Ascending aorta (tissue), 2 donors: ENCODE results near the gene EGF. TPM values are rescaled to one million over a fixed set of nuclear protein-coding genes. Genes with fewer than 3 reads are reported as not detected.

ENCODE experiments used
- DNase-seq, 2 donors: peaks; one replicate each; pipeline ENCODE4 v3.0.0-alpha.2; 2019; ENCODE audit warnings: low spot score in 2 of 2
- H3K27ac ChIP-seq, 2 donors: fragments of 200-600 bp; sonication (generic); one replicate each; pipeline ENCODE4 v1.5.1; 2016 to 2017; ENCODE audit warnings: mild to moderate bottlenecking in 1 of 2
- H3K27me3 ChIP-seq: fragments of 200-600 bp; sonication (generic); one replicate; pipeline ENCODE4 v1.5.1; 2017
- H3K36me3 ChIP-seq, 2 donors: fragments of 200-600 bp; sonication (generic); one replicate each; pipeline ENCODE4 v1.5.1; 2016
- H3K4me1 ChIP-seq, 2 donors: fragments of 200-600 bp; sonication (generic); one replicate each; pipeline ENCODE4 v1.5.1; 2016 to 2017; ENCODE audit warnings: mild to moderate bottlenecking in 1 of 2
- H3K4me3 ChIP-seq, 2 donors: fragments of 200-600 bp; sonication (generic); one replicate each; pipeline ENCODE4 v1.5.1; 2016 to 2017; ENCODE audit warnings: mild to moderate bottlenecking in 1 of 2
- H3K9me3 ChIP-seq, 2 donors: fragments of 200-600 bp; sonication (generic); one replicate each; pipeline ENCODE4 v1.5.1; 2016
- intact Hi-C: fragments of 100-400 bp; cut with DNase I; formaldehyde crosslinking; loops from one replicate; pipeline ENCODE4 v1.15.1; 2023
- total RNA-seq: library from RNA; depleted of rRNA; stranded (reverse); fragments of >200 nt; gene quantifications from one replicate; pipeline ENCODE4 v1.1.0, GENCODE V29; 2016
- TF ChIP-seq, protein P1 (sequence below), 3 experiments: fragments of 200-600 bp in 2 of 3; fragments of 450-650 bp in 1 of 3; sonication (generic) in 2 of 3; IDR thresholded peaks; one replicate each; pipeline ENCODE4 v1.5.1; 2016 to 2019; ENCODE audit warnings: antibody characterized with exemption in 3 of 3, mild to moderate bottlenecking in 1 of 3, moderate library complexity in 1 of 3

Gene EGF
- not detected for total RNA-seq

DNA sequence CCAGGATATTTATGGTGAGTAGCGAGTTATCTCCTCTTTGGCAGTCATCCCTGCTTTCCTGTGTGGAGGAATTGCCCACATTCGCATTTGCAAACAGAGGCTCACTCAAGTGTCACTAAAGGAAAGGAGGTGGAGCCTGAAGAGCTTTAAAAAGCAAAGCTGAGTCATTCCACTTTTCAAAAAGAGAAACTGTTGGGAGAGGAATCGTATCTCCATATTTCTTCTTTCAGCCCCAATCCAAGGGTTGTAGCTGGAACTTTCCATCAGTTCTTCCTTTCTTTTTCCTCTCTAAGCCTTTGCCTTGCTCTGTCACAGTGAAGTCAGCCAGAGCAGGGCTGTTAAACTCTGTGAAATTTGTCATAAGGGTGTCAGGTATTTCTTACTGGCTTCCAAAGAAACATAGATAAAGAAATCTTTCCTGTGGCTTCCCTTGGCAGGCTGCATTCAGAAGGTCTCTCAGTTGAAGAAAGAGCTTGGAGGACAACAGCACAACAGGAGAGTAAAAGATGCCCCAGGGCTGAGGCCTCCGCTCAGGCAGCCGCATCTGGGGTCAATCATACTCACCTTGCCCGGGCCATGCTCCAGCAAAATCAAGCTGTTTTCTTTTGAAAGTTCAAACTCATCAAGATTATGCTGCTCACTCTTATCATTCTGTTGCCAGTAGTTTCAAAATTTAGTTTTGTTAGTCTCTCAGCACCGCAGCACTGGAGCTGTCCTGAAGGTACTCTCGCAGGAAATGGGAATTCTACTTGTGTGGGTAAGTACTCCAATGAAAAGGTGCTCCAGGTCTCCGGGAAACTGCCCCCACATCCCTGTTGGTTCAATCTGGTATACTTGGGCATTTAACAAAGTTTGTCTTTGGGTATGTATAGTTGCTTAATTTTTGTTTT is at the start of gene EGF:
Gene EGF (plus strand): TSS at position 178 of the 890 bp plus-strand sequence. CDS start 453 bp downstream, at position 631.
- H3K36me3 ChIP-seq = no peaks in the 10 kb centered on the region
- H3K27ac ChIP-seq = no peak within 1 kb of the TSS
- H3K9me3 ChIP-seq = no peaks in the 10 kb centered on the region
- intact Hi-C loops = no loop called here
- H3K4me3 ChIP-seq = no peak within 1 kb of the TSS
- TF ChIP-seq, protein P1, sequence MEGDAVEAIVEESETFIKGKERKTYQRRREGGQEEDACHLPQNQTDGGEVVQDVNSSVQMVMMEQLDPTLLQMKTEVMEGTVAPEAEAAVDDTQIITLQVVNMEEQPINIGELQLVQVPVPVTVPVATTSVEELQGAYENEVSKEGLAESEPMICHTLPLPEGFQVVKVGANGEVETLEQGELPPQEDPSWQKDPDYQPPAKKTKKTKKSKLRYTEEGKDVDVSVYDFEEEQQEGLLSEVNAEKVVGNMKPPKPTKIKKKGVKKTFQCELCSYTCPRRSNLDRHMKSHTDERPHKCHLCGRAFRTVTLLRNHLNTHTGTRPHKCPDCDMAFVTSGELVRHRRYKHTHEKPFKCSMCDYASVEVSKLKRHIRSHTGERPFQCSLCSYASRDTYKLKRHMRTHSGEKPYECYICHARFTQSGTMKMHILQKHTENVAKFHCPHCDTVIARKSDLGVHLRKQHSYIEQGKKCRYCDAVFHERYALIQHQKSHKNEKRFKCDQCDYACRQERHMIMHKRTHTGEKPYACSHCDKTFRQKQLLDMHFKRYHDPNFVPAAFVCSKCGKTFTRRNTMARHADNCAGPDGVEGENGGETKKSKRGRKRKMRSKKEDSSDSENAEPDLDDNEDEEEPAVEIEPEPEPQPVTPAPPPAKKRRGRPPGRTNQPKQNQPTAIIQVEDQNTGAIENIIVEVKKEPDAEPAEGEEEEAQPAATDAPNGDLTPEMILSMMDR (IDR thresholded peaks at IDR 0.05) = no peak
- no peaks in the 10 kb centered on the region for H3K4me1 ChIP-seq
- no peak for DNase-seq
- H3K27me3 ChIP-seq = no peaks in the 10 kb centered on the region

DNA sequence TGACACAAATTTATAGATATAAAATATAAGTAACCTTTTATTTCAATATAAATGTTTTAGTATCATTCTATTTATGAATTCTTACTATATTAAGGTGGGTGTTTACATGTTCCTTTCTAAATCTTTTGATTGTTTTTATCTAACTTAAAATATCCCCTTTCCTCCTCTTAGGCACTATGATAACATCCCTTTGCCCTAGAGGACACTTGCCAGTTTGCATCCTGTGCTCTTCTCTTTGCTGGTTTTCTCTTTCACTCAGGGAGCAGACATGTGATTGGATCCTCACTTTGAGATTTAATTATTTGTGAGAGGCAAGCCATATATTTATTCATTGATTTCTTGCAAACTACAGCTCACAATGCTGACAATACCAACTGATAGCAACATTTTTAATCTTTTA is 48.5 kb upstream of the EGF start:
- Histone ChIP-seq H3K27ac (no peak overlapping the region), H3K4me1 (no peaks in the 10 kb centered on the region), H3K27me3 (no peaks in the 10 kb centered on the region), H3K9me3 (peaks cover 0 to 7% of the 10 kb centered on the region in 2 donors), H3K36me3 (no peaks in the 10 kb centered on the region), H3K4me3 (no peak overlapping the region)
- intact Hi-C loops = no loop called here
- DNase-seq = no peak
- TF ChIP-seq, protein P1 (IDR thresholded peaks at IDR 0.05) = no peak

DNA sequence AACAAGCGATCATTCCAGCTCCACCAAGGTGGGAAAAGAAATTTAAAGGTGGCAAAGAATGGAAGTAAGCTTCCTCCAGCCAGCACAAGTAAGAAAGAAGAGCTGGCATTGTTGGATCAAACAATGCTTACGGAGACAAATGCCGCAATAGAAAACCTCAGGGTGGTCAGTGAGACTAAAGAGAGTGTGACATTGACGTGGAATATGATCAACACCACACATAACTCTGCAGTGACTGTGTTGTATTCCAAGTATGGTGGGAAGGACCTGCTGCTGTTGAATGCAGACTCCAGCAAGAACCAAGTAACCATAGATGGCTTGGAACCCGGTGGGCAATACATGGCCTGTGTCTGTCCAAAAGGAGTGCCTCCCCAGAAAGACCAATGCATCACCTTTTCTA is 42.6 kb upstream of the EGF start:
- no peaks in the 10 kb centered on the region for H3K27me3 ChIP-seq
- DNase-seq = no peak
- H3K36me3 ChIP-seq = no peaks in the 10 kb centered on the region
- no peaks in the 10 kb centered on the region for H3K9me3 ChIP-seq
- no peak overlapping the region for H3K4me3 ChIP-seq
- H3K27ac ChIP-seq = no peak overlapping the region
- TF ChIP-seq, protein P1 (IDR thresholded peaks at IDR 0.05) = no peak
- intact Hi-C loops = no loop called here
- H3K4me1 ChIP-seq = no peaks in the 10 kb centered on the region

DNA sequence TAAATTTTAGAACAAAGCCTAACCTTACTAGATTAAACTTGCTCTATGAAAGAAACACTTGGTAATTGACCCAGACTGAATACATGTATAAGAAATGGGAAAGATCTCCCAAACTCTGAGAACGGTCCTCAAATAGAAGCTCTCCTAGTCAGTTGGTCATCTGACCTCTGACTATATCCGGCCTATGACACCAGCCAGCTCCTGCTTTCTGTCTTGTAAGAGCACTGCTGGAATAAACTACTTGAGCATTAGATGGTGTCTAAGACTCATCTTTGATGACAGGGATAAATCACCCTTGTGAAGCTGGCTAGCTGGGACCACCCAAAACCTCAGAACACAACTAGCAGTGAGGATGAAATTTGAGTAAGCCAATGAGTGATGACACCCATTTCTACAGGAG is 40.6 kb upstream of the EGF start:
- intact Hi-C loops = no loop called here
- Histone ChIP-seq H3K4me3 (no peak overlapping the region), H3K27ac (no peak overlapping the region), H3K4me1 (no peaks in the 10 kb centered on the region), H3K27me3 (no peaks in the 10 kb centered on the region), H3K9me3 (no peaks in the 10 kb centered on the region), H3K36me3 (no peaks in the 10 kb centered on the region)
- DNase-seq = no peak
- TF ChIP-seq, protein P1 (IDR thresholded peaks at IDR 0.05) = no peak

DNA sequence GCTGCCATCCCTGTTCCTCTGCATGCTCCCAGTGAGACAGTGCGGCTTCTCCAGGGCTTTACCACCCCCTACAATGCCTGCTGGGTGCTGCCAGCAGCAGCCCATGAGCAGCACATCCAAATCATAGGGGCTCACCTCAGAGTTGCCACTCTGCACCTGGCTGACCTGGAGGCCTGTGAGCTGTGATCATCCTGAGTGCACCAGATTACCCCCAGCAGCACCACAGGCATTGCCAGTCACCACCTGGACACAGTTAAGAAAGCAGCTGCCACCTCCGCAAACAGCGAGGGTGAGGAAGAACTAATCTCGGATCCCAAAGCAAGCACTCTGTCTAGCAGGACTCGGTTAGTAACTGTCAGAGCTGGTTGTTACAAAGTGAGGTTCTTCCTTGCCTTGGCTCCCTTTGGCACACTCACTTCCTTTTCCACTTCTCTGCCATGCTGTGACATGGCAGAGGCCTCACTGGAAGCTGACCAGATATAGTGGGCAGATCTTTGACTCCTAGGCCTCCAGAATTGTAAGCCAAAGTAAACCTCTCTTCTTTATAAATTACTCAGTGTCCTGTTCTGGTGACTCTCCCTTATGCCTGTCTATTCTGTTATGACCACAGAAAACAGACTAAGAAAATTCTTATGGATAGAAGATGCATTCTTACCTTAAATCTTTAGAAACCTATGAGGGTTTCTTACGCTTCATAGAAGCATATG is 39.6 kb upstream of the EGF start:
- no peak overlapping the region for H3K4me3 ChIP-seq
- intact Hi-C loops = no loop called here

More for the DNA sequence above, 39.6 kb upstream of the EGF start:
- no peak for DNase-seq
- H3K9me3 ChIP-seq = no peaks in the 10 kb centered on the region
- no peaks in the 10 kb centered on the region for H3K27me3 ChIP-seq
- no peaks in the 10 kb centered on the region for H3K36me3 ChIP-seq
- H3K27ac ChIP-seq = no peak overlapping the region
- TF ChIP-seq, protein P1 (IDR thresholded peaks at IDR 0.05) = no peak
- no peaks in the 10 kb centered on the region for H3K4me1 ChIP-seq
